Stimulated activated CD8-positive, alpha-beta memory T cell treated with anti-CD3 and anti-CD28 coated beads, Interleukin-7, amount 100 ng/mL, for 1 hour (primary cell): ENCODE measurements around the gene ZNF784.

Experiments used
- DNase-seq, 2 donors: peaks; one replicate each; pipeline ENCODE4 v3.0.0-alpha.2; 2020; ENCODE audit warnings: low read depth in 2 of 2

Gene ZNF784, protein sequence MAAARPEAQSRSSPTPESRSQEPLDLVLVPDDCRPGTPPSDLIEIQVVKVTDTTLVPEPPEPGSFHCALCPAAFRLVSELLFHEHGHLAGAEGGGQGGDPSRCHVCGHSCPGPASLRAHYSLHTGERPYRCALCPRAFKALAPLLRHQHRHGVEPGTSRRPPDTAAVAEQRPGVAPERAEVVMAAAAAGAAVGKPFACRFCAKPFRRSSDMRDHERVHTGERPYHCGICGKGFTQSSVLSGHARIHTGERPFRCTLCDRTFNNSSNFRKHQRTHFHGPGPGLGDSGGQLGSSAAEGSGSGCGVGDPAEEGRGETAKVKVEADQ

DNA sequence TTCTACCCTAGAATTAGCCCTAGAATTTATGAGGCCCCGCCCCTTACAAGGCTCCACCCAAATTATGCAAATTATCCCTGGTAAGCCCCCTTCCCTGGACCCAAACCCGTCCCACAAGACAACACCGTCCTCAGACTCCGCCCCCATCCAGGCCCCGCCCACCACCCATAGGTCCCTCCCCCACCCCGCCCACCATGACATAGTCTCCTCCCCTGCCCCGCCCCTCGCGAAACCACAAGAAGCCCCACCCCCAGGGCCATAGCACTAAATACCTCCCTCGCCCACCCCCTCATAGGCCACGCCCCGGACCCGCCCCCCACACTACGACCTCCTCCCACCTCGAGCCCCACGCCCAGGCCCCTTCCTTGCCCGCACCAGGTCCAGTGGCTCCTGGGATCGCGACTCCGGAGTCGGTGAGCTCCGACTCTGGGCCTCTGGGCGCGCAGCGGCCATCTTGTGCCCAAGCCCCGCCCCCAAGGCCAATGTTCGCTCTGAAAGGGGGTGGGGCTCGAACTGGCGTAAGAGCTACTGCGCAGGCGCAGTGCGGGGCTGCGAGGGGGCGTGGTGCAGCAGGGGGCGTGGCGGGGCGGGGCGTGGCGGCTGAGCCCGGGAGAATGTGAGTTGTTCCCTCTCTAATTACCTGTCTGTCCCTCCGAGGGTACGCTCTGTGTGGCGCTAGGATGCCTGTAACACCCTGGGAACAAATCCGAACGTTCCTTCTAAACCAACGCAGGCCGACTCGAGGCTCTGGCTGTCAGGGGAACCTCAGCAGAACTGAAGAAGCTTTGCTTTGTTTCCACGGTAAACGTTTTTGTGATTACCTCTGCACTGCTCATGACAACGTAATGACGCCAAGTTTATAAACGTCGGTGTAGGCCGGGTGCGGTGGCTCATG, at the start of gene ZNF784:
ZNF784 (minus strand) TSS at position 458 of the 895 bp plus-strand sequence; CDS start at position 453, 5 bp downstream.
- DNase-seq = peak; percentile 86 to 92

- no peak for DNase-seq
These were observed 49.5 kb upstream of the ZNF784 start for GRCh38 chr19:55673889-55674288.

DNA sequence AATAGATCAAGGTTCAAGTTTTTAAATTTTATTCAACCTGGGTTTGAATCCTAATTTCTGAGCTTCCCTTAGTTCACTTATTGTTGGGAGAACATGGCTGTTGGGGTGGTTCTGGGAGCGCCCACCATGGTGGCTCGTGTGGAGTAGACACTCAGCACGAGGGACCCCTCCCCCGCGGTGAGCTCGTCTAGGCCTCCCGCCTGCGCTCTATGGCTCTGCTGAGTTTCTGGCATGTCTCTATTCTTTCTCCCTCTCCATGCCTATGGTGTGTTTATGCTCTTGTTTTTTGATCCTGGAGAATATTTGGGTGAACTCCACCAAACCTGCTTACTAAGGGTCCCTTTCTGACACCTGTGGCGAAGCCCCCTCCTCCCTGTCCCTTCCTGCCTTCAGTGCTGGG, 49.1 kb upstream of the ZNF784 start:
- DNase-seq = no peak

- no peak for DNase-seq
These were observed 48.1 kb upstream of the ZNF784 start for GRCh38 chr19:55672418-55672817.

- DNase-seq = no peak
These were observed 46.6 kb upstream of the ZNF784 start for GRCh38 chr19:55671054-55671378.

GRCh38 chr19:55670280-55671053, 46.1 kb upstream of the ZNF784 start:
- no peak for DNase-seq

DNA sequence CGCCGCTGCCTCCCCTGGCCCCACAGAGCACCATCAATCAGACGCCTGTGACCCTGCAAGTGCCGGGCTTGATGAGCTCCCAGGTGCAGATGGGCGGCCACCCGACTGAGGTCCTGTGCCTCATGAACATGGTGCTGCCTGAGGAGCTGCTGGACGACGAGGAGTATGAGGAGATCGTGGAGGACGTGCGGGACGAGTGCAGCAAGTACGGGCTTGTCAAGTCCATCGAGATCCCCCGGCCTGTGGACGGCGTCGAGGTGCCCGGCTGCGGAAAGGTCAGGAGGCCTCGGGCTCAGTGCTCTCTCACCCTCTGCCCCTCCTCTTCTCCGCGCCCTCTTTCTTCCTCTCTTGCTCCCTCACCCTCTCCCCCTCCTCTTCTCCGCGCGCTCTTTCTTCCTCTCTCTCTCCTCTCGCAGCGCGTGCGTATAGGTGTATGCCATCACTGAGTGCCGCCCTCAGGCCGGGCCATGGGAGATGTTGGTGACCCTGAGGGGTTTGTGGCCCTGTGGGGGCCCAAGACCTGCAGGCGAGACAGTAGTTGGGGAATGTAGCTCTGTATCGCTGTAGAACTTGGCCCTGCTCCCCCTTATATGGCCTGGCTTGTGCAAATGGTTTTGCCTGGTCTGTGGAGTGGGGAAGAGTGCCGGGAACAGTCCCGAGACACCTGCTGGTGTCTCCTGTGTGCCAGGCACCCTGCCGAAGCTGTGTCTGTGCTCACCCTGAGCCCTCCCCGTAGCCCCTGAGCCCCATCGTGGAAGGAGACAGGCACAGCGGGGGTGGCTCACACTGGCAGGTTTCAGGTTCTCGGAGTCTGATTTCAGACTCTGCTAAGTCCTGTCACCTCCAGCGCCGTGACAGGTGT, 45.3 kb upstream of the ZNF784 start:
- DNase-seq = no peak

- no peak for DNase-seq
These were observed 44.4 kb upstream of the ZNF784 start for GRCh38 chr19:55668603-55669348.

- DNase-seq = no peak
These were observed 43.6 kb upstream of the ZNF784 start for GRCh38 chr19:55667958-55668357.

GRCh38 chr19:55667511-55667910, 43.1 kb upstream of the ZNF784 start:
- DNase-seq = no peak

DNA sequence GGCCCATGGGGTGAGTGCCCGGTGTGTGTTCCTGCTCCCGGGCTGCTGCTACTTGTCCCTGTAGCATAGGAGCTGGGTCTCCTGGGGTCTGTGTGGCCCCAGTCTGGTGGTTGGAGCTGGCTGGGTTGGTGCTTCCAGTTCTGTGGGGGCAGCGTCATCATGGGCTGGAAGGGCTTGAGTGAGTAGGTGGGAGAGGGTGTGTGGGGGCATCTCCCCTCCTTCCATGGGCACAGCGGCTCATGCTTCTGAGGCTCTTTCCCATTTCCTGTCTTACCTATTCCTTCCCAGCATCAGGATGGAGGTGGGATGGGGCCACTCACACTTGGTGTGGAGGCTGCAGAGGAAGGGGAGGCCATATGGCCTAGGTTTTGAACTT, 42.6 kb upstream of the ZNF784 start:
- DNase-seq = no peak

DNA sequence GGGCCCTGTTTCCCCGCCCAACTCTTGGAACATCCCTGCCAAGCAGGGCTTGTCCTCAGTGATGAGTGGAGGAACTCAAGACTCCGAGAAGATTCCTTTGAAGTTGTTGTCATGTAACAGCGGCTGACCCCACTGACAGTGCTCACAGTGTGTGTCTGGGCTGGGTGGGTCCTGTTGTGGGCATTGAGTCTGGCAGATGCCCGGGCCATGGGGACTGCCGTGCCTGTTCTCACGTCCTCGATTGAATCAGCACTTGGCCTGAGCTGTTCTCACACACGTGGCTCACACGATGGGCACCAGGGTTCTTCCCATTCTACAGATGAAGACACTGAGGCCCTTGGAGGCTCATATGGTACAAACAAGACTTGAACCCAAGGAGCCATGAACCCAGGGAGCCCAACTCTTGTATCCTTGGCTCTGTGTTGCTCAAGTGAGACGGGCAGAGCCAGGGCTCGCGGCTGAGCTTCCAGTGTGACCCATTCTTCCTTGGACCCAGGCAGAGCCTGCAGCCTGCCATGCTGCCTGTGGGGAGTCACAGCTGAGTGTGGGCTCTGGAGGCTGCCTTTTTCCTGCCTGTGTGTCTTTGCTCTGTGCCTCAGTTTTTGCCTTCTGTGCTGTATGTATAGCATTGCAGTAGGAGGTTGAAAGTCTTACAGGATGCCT, 42.1 kb upstream of the ZNF784 start:
- no peak for DNase-seq

DNA sequence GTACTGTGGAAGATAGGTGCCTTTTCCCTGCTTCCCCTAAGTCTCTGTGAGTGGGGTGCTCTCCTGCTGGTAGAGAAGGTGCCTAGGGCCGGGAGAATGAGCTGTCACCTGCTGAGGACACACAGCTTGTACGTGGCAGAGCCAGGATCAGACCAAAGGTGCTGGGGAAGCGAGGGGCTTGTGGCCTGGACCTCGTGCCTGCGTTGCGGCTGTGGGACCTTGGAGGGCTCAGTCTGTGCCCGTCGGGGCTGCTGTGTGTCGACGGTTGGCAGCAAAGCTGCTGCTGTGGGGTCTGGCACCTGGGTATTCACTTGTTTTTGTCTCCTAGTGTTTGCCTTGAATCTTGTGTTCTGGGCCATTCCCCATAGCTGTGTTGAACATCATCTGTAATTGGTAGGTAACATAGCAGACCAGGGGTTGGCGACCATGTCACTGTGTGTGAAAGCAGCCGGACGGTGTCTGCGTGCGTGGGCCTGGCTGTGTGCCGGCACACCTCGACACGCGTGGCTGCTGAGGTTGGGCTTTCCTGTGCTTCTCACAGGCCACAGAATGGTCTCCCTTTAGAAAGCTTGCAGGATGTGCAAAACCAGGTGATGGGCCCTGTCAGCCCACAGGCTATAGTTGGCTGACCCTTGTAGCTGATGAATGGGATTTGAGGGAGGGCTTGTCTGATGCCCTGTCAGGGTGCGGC, 39.6 kb upstream of the ZNF784 start:
- no peak for DNase-seq

DNA sequence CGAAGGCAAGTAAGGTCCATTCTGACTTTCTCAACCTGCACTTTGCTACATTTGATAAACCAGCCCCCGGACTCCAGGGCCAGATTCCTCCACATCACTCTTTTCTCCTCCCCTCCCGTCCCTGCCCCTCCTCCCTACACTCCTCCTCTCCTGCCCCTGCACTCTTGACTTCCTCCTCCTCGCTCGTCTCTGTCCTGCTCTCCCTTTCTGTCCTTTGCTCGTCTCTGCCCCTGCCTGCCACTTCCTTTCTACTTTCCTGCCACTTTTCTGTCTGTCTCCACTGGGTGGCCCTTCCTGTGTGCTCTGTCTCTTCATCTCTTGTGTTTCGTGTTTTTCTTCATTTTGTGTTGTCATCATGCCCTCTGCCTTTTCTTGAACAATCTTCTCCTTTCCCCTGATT, 37.5 kb upstream of the ZNF784 start:
- no peak for DNase-seq

- no peak for DNase-seq
These were observed 36.6 kb upstream of the ZNF784 start for GRCh38 chr19:55660991-55661390.

DNA sequence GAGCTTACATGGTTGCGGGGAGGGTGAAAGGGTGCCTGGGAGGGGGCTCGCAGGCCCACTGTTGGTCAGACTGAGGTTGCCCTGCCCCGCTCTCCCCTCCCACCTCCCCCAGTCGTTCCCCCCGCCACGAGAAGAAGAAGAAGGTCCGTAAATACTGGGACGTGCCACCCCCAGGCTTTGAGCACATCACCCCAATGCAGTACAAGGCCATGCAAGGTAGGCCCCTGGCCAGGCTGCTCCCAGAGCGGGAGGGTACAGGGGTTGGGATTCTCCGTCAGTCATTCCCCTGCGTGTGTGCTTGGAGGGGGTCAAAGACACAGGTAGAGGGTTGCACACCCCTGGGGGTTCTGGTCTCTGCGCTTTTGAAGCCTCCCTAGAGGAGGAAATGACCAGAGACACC, 36.0 kb upstream of the ZNF784 start:
- no peak for DNase-seq

DNA sequence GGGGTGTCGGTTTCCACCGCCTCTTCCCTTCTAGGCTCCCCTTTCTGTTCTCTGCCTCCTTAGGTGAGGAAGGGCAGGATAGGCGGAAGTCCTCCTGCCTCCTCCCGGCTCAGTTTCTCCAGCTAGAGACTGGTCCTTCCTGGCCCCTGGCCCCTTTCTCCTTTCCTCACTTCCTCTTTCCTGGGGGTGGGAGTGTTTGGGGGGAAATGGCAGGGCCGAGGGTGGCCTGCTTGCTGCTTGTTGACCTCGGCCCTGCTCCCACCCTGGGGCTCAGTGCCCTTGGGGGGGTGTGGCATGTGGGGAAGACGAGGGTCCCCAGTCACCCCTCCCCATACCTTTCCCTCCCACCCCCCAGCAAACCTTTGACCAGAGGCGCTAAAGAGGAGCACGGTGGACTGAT, 35.5 kb upstream of the ZNF784 start:
- no peak for DNase-seq

- DNase-seq = no peak
These were observed 34.6 kb upstream of the ZNF784 start for GRCh38 chr19:55658846-55659459.
